Measurements from ENCODE around the gene COQ8A.

- TF ChIP-seq, protein P1, sequence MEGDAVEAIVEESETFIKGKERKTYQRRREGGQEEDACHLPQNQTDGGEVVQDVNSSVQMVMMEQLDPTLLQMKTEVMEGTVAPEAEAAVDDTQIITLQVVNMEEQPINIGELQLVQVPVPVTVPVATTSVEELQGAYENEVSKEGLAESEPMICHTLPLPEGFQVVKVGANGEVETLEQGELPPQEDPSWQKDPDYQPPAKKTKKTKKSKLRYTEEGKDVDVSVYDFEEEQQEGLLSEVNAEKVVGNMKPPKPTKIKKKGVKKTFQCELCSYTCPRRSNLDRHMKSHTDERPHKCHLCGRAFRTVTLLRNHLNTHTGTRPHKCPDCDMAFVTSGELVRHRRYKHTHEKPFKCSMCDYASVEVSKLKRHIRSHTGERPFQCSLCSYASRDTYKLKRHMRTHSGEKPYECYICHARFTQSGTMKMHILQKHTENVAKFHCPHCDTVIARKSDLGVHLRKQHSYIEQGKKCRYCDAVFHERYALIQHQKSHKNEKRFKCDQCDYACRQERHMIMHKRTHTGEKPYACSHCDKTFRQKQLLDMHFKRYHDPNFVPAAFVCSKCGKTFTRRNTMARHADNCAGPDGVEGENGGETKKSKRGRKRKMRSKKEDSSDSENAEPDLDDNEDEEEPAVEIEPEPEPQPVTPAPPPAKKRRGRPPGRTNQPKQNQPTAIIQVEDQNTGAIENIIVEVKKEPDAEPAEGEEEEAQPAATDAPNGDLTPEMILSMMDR (conservative IDR thresholded peaks at IDR 0.05 in 1 of 2, IDR thresholded peaks at IDR 0.05 in 1 of 2; ENCODE audit: low read depth in 1 of 2, low read length in 2 of 2), result no peak
- TF ChIP-seq EZH2 (IDR thresholded peaks at IDR 0.05; ENCODE audit: low read length, missing control alignments), result no peak
Measured at GRCh38 chr1:226985239-226985838, 45.2 kb downstream of the COQ8A start.

Measured in fibroblast of lung (primary cell).